ENCODE measurements around the gene OR4C6.

Gene OR4C6

GRCh38 chr11:55661901-55662300 is at the start of gene OR4C6:
Gene OR4C6 (plus strand): TSS chr11:55662201. CDS start chr11:55665167, 2,966 bp downstream.
- H3F3A ChIP-seq (ENCODE audit: insufficient read depth, low read length) = peaks cover 13% of the 10 kb centered on the region
- no peaks in the 10 kb centered on the region for H4K20me1 ChIP-seq (ENCODE audit: insufficient read depth, low read length)
- no peak within 1 kb of the TSS for H3K4me3 ChIP-seq (ENCODE audit: low read length)
- no peaks in the 10 kb centered on the region for H3K9me3 ChIP-seq (replicated peaks; ENCODE audit: insufficient read depth, low read length)
- no peak within 1 kb of the TSS for H2AFZ ChIP-seq (ENCODE audit: low read length)
- DNase-seq = no peak
- H3K9me2 ChIP-seq (replicated peaks; ENCODE audit: insufficient read depth, low read length) = no peaks in the 10 kb centered on the region
- no peak for TF ChIP-seq EZH2phosphoT487 (IDR thresholded peaks at IDR 0.05; ENCODE audit: low read length)
- no peak for TF ChIP-seq EZH2 (optimal IDR thresholded peaks at IDR 0.05; ENCODE audit: low read depth, low read length)
- TF ChIP-seq CTCF (IDR thresholded peaks at IDR 0.05; ENCODE audit: low read length) = no peak
- no peaks in the 10 kb centered on the region for H3K79me2 ChIP-seq (ENCODE audit: low read length)
- H3K36me3 ChIP-seq (replicated peaks; ENCODE audit: insufficient read depth, low read length) = no peaks in the 10 kb centered on the region
- H3K27me3 ChIP-seq (replicated peaks; ENCODE audit: insufficient read depth, low read length) = no peaks in the 10 kb centered on the region
- H3K9ac ChIP-seq (ENCODE audit: low read length) = no peak within 1 kb of the TSS
- H3K4me2 ChIP-seq (ENCODE audit: low read depth, low read length) = no peak within 1 kb of the TSS
- no peak within 1 kb of the TSS for H3K27ac ChIP-seq (ENCODE audit: low read length)
- H3K4me1 ChIP-seq (ENCODE audit: low read length) = peaks cover 16% of the 10 kb centered on the region

DNA sequence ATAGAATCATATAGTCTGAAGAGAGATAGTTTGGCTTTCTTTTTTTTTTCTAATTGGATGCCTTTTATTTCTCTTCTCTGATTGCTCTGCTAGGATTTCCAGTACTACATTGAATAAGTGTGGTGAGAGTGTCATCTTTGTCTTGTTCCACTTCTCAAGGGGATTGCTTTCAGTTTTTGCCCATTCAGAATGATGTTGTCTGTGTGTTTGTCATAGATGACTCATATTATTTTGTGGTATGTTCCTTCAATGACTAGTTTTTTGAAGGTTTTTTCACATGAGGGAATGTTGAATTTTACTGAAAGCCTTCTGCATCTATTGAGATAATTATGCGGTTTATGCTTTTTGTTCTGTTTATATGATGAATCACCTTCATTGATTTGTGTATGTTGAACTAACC is 37.5 kb upstream of the OR4C6 start:
- no peak overlapping the region for H3K27ac ChIP-seq (ENCODE audit: low read length)
- no peak overlapping the region for H3K9ac ChIP-seq (ENCODE audit: low read length)
- no peak overlapping the region for H3K4me2 ChIP-seq (ENCODE audit: low read depth, low read length)
- H4K20me1 ChIP-seq (ENCODE audit: insufficient read depth, low read length) = no peaks in the 10 kb centered on the region
- H3K4me3 ChIP-seq (ENCODE audit: low read length) = no peak overlapping the region
- no peak for DNase-seq
- no peak for TF ChIP-seq EZH2phosphoT487 (IDR thresholded peaks at IDR 0.05; ENCODE audit: low read length)
- TF ChIP-seq CTCF (IDR thresholded peaks at IDR 0.05; ENCODE audit: low read length) = no peak
- TF ChIP-seq EZH2 (optimal IDR thresholded peaks at IDR 0.05; ENCODE audit: low read depth, low read length) = no peak
- H2AFZ ChIP-seq (ENCODE audit: low read length) = no peak overlapping the region
- no peaks in the 10 kb centered on the region for H3K79me2 ChIP-seq (ENCODE audit: low read length)
- no peaks in the 10 kb centered on the region for H3K4me1 ChIP-seq (ENCODE audit: low read length)
- no peaks in the 10 kb centered on the region for H3F3A ChIP-seq (ENCODE audit: insufficient read depth, low read length)
- no peaks in the 10 kb centered on the region for H3K9me2 ChIP-seq (replicated peaks; ENCODE audit: insufficient read depth, low read length)
- H3K9me3 ChIP-seq (replicated peaks; ENCODE audit: insufficient read depth, low read length) = no peaks in the 10 kb centered on the region
- no peaks in the 10 kb centered on the region for H3K27me3 ChIP-seq (replicated peaks; ENCODE audit: insufficient read depth, low read length)
- H3K36me3 ChIP-seq (replicated peaks; ENCODE audit: insufficient read depth, low read length) = no peaks in the 10 kb centered on the region

DNA sequence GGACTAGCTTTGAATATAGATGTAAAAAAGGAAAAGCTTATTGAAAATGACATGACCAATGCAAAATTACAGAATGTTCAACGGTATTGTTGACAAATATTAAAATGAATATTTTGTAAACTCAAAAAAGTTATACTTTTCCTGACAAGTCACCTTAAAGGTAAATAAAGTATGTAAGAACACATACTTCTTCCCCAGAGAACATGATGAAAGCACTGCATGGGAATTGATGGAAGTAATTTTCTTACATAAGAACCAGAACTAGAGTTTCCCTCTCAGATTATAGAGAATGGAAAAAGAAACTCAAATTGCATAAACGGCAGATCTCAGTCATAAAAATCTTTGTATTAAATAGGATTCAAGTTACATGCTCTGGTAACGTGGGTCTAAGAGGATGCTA is 27.2 kb upstream of the OR4C6 start, which contains the start of gene OR4P4:
Gene OR4P4 (plus strand): TSS at position 301 of the 400 bp plus-strand sequence.
- H3K4me2 ChIP-seq (ENCODE audit: low read depth, low read length) = no peak within 1 kb of the TSS
- H3K79me2 ChIP-seq (ENCODE audit: low read length) = no peaks in the 10 kb centered on the region
- no peaks in the 10 kb centered on the region for H3K9me2 ChIP-seq (replicated peaks; ENCODE audit: insufficient read depth, low read length)
- H3F3A ChIP-seq (ENCODE audit: insufficient read depth, low read length) = no peaks in the 10 kb centered on the region
- H3K9me3 ChIP-seq (replicated peaks; ENCODE audit: insufficient read depth, low read length) = no peaks in the 10 kb centered on the region; the same call in 1 of the 2 replicates
- no peaks in the 10 kb centered on the region for H3K4me1 ChIP-seq (ENCODE audit: low read length)
- no peak within 1 kb of the TSS for H2AFZ ChIP-seq (ENCODE audit: low read length)
- no peak for DNase-seq
- no peaks in the 10 kb centered on the region for H3K36me3 ChIP-seq (replicated peaks; ENCODE audit: insufficient read depth, low read length)
- no peak within 1 kb of the TSS for H3K27ac ChIP-seq (ENCODE audit: low read length)
- TF ChIP-seq CTCF (IDR thresholded peaks at IDR 0.05; ENCODE audit: low read length) (no peak), EZH2 (optimal IDR thresholded peaks at IDR 0.05; ENCODE audit: low read depth, low read length) (no peak), EZH2phosphoT487 (IDR thresholded peaks at IDR 0.05; ENCODE audit: low read length) (no peak)
- H3K9ac ChIP-seq (ENCODE audit: low read length) = no peak within 1 kb of the TSS
- no peak within 1 kb of the TSS for H3K4me3 ChIP-seq (ENCODE audit: low read length)
- no peaks in the 10 kb centered on the region for H3K27me3 ChIP-seq (replicated peaks; ENCODE audit: insufficient read depth, low read length)
- no peaks in the 10 kb centered on the region for H4K20me1 ChIP-seq (ENCODE audit: insufficient read depth, low read length)
